Prostate gland (tissue), 2 donors: ENCODE results near the gene HYOU1.

ENCODE experiments used
- POLR2A ChIP-seq: fragments of 450-650 bp; IDR thresholded peaks from one replicate; pipeline ENCODE4 v1.6.1; 2016; ENCODE audit warnings: antibody characterized with exemption, mild to moderate bottlenecking
- TF ChIP-seq, protein P1 (sequence below), 4 experiments: fragments of 200-600 bp in 2 of 4; fragments of 450-650 bp in 2 of 4; sonication (generic) in 2 of 4; IDR thresholded peaks; 1 replicate in 3 of 4; 2 replicates in 1 of 4; pipeline ENCODE4 v1.5.1; 2016 to 2019; ENCODE audit warnings: antibody characterized with exemption in 4 of 4, mild to moderate bottlenecking in 2 of 4, moderate library complexity in 2 of 4

- TF ChIP-seq, protein P1, sequence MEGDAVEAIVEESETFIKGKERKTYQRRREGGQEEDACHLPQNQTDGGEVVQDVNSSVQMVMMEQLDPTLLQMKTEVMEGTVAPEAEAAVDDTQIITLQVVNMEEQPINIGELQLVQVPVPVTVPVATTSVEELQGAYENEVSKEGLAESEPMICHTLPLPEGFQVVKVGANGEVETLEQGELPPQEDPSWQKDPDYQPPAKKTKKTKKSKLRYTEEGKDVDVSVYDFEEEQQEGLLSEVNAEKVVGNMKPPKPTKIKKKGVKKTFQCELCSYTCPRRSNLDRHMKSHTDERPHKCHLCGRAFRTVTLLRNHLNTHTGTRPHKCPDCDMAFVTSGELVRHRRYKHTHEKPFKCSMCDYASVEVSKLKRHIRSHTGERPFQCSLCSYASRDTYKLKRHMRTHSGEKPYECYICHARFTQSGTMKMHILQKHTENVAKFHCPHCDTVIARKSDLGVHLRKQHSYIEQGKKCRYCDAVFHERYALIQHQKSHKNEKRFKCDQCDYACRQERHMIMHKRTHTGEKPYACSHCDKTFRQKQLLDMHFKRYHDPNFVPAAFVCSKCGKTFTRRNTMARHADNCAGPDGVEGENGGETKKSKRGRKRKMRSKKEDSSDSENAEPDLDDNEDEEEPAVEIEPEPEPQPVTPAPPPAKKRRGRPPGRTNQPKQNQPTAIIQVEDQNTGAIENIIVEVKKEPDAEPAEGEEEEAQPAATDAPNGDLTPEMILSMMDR (IDR thresholded peaks at IDR 0.05): no peak
- TF ChIP-seq POLR2A: no peak
Measured at GRCh38 chr11:119054418-119054817, 2.6 kb downstream of the HYOU1 start.
